PC-3 (cell line): Measurements from ENCODE around the gene PACS1. TPM values are rescaled to one million over a fixed set of nuclear protein-coding genes. Genes with fewer than 3 reads are reported as not detected.

Experiments
- ATAC-seq: fragments of 200-7000 bp; cut with Tn5 transposase; 2 replicates; pipeline ENCODE4 v1.9.1; 2020; ENCODE audit warnings: mild to moderate bottlenecking, moderate library complexity
- BruUV-seq: library from RNA; stranded (reverse); fragments of 400-500 nt; replicated peaks from 2 replicates; lab custom pipeline; 2021; lab: Mats Ljungman, UMichigan
- CTCF ChIA-PET: fragments of 300-600 bp; sonication (Branson Sonifier 250); formaldehyde crosslinking; loops from one replicate; lab custom pipeline; 2022; ENCODE audit warnings: antibody characterized with exemption; lab: Charles Lee
- POLR2A ChIA-PET: fragments of 300-600 bp; sonication (Branson Sonifier 250); formaldehyde crosslinking; loops from one replicate; lab custom pipeline; 2022; ENCODE audit warnings: antibody characterized with exemption; ENCODE audit not compliant: unreplicated experiment; lab: Charles Lee
- DNase-seq: peaks from one replicate; pipeline ENCODE4 v3.0.0-alpha.2; 2015
- H2AFZ ChIP-seq: fragments of 300-600 bp; sonication (generic); 2 replicates; pipeline ENCODE4 v1.6.0; 2016; ENCODE audit warnings: antibody characterized with exemption, low read length
- H3F3A ChIP-seq: fragments of 300-600 bp; sonication (generic); one replicate; pipeline ENCODE4 v1.6.0; 2017; ENCODE audit warnings: antibody characterized with exemption, low read length, control low read depth, mild to moderate bottlenecking; ENCODE audit not compliant: unreplicated experiment
- H3K27ac ChIP-seq: fragments of 300-600 bp; sonication (generic); 2 replicates; pipeline ENCODE4 v1.5.1; 2016; ENCODE audit warnings: mild to moderate bottlenecking, low read length
- H3K27me3 ChIP-seq: fragments of 300-600 bp; sonication (generic); 2 replicates; pipeline ENCODE4 v1.6.1; 2016; ENCODE audit warnings: low read length, mixed read lengths
- H3K36me3 ChIP-seq: fragments of 300-600 bp; sonication (generic); 2 replicates; pipeline ENCODE4 v1.6.1; 2016; ENCODE audit warnings: low read depth, mixed run types, low read length, mixed read lengths
- H3K4me1 ChIP-seq: fragments of 300-600 bp; sonication (generic); 2 replicates; pipeline ENCODE4 v1.5.1; 2016; ENCODE audit warnings: low read length; ENCODE audit not compliant: insufficient read depth
- H3K4me2 ChIP-seq: fragments of 300-600 bp; sonication (generic); 2 replicates; pipeline ENCODE4 v1.6.0; 2016; ENCODE audit warnings: low read length
- H3K4me3 ChIP-seq: fragments of 300-600 bp; sonication (generic); 2 replicates; pipeline ENCODE4 v1.5.1; 2016; ENCODE audit warnings: mild to moderate bottlenecking, low read length, mixed read lengths
- H3K79me2 ChIP-seq: fragments of 300-600 bp; sonication (generic); 2 replicates; pipeline ENCODE4 v1.6.1; 2017; ENCODE audit warnings: low read length, mixed read lengths
- H3K9ac ChIP-seq: fragments of 300-600 bp; sonication (generic); 2 replicates; pipeline ENCODE4 v1.6.0; 2016; ENCODE audit warnings: mild to moderate bottlenecking, low read length
- H3K9me2 ChIP-seq: fragments of 300-600 bp; sonication (generic); replicated peaks from 2 replicates; pipeline ENCODE4 v1.6.1; 2016; ENCODE audit warnings: mixed run types, low read length, mixed read lengths
- H3K9me3 ChIP-seq: fragments of 300-600 bp; sonication (generic); 2 replicates; pipeline ENCODE4 v1.6.1; 2016; ENCODE audit warnings: low read length, mixed read lengths
- H4K20me1 ChIP-seq: fragments of 300-600 bp; sonication (generic); 2 replicates; pipeline ENCODE4 v1.6.1; 2016; ENCODE audit warnings: low read length, mixed read lengths
- EZH2 ChIP-seq: fragments of 300-600 bp; sonication (generic); IDR thresholded peaks from one replicate; pipeline ENCODE4 v1.6.1; 2017; ENCODE audit warnings: antibody characterized with exemption, mild to moderate bottlenecking, low read length; ENCODE audit not compliant: unreplicated experiment
- EZH2phosphoT487 ChIP-seq: fragments of 300-600 bp; sonication (generic); IDR thresholded peaks from 2 replicates; pipeline ENCODE4 v1.6.1; 2018; ENCODE audit warnings: mild to moderate bottlenecking, antibody characterized with exemption, low read length, borderline replicate concordance
- intact Hi-C: fragments of 100-400 bp; cut with micrococcal nuclease; formaldehyde crosslinking; loops from 2 replicates; pipeline ENCODE4 v1.9.0; 2023
- total RNA-seq: library from RNA; depleted of rRNA; stranded (reverse); fragments of >200 nt; gene quantifications from 2 replicates; pipeline ENCODE4 v1.2.3, GENCODE V29; 2014
- TF ChIP-seq, protein P1 (sequence below): fragments of 300-600 bp; sonication (generic); conservative IDR thresholded peaks from 2 replicates; pipeline ENCODE4 v1.5.1; 2017; ENCODE audit warnings: antibody characterized with exemption, low read depth, mild to moderate bottlenecking, low read length

Gene PACS1
- total RNA-seq, 1 experiment from 2014 or later = 28.7 TPM

DNA sequence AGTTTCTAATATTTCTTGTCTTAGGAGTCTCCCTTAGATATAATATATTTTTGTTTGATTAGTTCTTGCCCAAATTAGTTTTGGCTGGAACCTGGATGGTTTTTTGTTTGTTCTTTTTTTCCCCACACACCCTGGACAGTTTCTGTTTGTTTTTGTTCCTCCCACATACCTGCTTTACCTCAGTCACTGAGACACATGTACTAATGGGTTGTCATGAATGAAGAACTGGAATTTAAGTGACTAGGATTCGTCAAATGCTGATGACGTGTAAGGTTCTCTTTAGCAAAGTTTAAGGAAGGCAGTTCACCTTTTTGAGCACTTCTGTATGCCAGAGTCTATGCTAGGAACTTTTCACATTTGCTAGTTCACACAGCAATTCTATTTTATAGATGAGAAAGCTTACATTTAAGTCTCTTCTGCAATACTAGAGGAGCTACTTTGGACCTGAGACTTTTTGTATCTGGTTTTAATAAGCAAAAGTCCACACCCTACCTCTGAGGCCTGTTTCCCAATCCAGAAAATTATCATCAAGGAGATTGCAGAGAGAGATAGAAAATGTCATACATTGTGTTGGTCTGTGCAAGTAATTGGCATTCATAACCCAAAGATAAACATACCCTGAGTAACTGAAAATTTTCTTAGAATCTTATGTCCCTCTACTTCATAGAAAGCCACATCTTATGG, 111.7 kb downstream of the PACS1 start:
- peak; percentile 58 for ATAC-seq
- POLR2A ChIA-PET = no interaction called here
- no peak overlapping the region for H3K4me3 ChIP-seq
- no peaks in the 10 kb centered on the region for H3K36me3 ChIP-seq
- no peak overlapping the region for H2AFZ ChIP-seq
- intact Hi-C loops = no loop called here
- BruUV-seq = no TSS peak
- TF ChIP-seq EZH2phosphoT487 (no peak), EZH2 (no peak)
- TF ChIP-seq, protein P1, sequence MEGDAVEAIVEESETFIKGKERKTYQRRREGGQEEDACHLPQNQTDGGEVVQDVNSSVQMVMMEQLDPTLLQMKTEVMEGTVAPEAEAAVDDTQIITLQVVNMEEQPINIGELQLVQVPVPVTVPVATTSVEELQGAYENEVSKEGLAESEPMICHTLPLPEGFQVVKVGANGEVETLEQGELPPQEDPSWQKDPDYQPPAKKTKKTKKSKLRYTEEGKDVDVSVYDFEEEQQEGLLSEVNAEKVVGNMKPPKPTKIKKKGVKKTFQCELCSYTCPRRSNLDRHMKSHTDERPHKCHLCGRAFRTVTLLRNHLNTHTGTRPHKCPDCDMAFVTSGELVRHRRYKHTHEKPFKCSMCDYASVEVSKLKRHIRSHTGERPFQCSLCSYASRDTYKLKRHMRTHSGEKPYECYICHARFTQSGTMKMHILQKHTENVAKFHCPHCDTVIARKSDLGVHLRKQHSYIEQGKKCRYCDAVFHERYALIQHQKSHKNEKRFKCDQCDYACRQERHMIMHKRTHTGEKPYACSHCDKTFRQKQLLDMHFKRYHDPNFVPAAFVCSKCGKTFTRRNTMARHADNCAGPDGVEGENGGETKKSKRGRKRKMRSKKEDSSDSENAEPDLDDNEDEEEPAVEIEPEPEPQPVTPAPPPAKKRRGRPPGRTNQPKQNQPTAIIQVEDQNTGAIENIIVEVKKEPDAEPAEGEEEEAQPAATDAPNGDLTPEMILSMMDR = no peak
- no peaks in the 10 kb centered on the region for H3K9me2 ChIP-seq
- H4K20me1 ChIP-seq = no peaks in the 10 kb centered on the region
- no peaks in the 10 kb centered on the region for H3K27me3 ChIP-seq
- DNase-seq = peak; percentile 31
- H3K9me3 ChIP-seq = no peaks in the 10 kb centered on the region
- CTCF ChIA-PET = no interaction called here
- peaks cover 8% of the 10 kb centered on the region; the same call in 1 of the 2 replicates for H3K4me1 ChIP-seq
- H3K27ac ChIP-seq = no peak overlapping the region
- H3K4me2 ChIP-seq = no peak overlapping the region
- no peak overlapping the region for H3K9ac ChIP-seq
- no peaks in the 10 kb centered on the region for H3F3A ChIP-seq
- no peaks in the 10 kb centered on the region for H3K79me2 ChIP-seq

DNA sequence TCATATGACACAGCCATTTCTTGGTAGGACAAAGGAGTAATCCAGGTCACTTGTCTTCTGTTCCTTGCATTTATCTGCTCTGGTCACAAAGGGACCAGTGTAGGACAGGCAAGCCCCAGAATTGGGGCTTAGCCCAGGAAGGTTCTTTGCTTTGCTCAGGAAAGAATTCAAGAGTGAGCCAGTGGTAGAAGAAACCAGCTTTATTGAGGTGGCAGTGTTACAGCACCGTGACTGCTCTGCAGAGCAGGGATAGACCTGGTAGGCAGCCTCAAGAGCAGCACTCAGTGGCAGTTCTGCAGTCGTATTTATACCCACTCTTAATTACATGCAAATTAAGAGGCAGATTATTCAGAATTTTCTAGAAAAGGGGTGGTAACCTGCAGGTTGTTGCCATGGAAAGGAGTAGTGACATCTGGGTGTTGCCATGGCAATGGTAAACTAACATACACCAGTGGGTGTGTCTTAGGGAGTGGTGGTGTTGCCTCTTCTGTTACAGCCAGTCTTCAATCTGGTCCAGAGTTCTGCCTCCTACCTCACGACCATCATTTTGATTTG, 113.5 kb downstream of the PACS1 start:
- H3K9ac ChIP-seq = no peak overlapping the region
- H3K4me2 ChIP-seq = no peak overlapping the region
- peaks cover 9% of the 10 kb centered on the region for H3K4me1 ChIP-seq
- peaks cover 5% of the 10 kb centered on the region; the same call in 1 of the 2 replicates for H3K79me2 ChIP-seq
- no peaks in the 10 kb centered on the region for H4K20me1 ChIP-seq
- H3K27ac ChIP-seq = no peak overlapping the region
- no peak overlapping the region for H2AFZ ChIP-seq
- no peaks in the 10 kb centered on the region for H3F3A ChIP-seq
- H3K4me3 ChIP-seq = no peak overlapping the region
- DNase-seq = peak; percentile 8
- H3K36me3 ChIP-seq = no peaks in the 10 kb centered on the region
- CTCF ChIA-PET = no interaction called here
- no peaks in the 10 kb centered on the region for H3K9me3 ChIP-seq
- TF ChIP-seq, protein P1 = no peak
- no peak for TF ChIP-seq EZH2phosphoT487
- no peak for TF ChIP-seq EZH2
- no peak for ATAC-seq
- no peaks in the 10 kb centered on the region for H3K27me3 ChIP-seq
- POLR2A ChIA-PET = no interaction called here
- H3K9me2 ChIP-seq = no peaks in the 10 kb centered on the region
- intact Hi-C loops = no loop called here
- BruUV-seq = no TSS peak

DNA sequence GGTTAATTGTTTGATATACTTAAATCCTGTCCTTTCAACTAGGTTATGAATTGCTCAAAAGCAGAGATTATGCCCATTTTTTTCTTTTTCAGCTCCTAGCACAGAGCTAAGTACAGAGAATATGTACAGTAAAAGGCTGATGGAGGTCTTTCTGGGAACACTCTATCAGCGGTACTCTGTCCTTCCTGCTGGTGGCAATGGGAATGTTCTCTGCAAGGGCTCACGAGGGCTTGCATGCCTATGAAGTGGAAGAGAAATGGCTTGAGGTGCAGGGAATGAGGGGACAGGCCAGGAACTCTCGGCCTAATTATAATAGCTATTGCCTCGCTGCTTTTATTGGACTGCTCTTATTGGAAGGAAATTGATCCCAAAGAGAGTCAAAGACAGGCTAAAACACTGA, 114.7 kb downstream of the PACS1 start:
- ChIA-PET CTCF (no interaction called here), POLR2A (no interaction called here)
- Histone ChIP-seq H3K9me3 (no peaks in the 10 kb centered on the region), H3F3A (peaks cover 5% of the 10 kb centered on the region), H3K36me3 (no peaks in the 10 kb centered on the region), H2AFZ (no peak overlapping the region), H3K27ac (no peak overlapping the region), H3K9ac (no peak overlapping the region), H3K9me2 (no peaks in the 10 kb centered on the region), H3K79me2 (peaks cover 5% of the 10 kb centered on the region; the same call in 1 of the 2 replicates), H4K20me1 (peaks cover 4% of the 10 kb centered on the region; the same call in 1 of the 2 replicates), H3K27me3 (no peaks in the 10 kb centered on the region), H3K4me3 (no peak overlapping the region), H3K4me1 (peaks cover 21% of the 10 kb centered on the region), H3K4me2 (no peak overlapping the region)
- BruUV-seq = no TSS peak
- TF ChIP-seq EZH2phosphoT487 (no peak), EZH2 (no peak)
- TF ChIP-seq, protein P1 = no peak
- ATAC-seq (no peak), DNase-seq (no peak)
- intact Hi-C loops = no loop called here
